Limb (tissue), 2 donors: ENCODE measurements around the gene SEPTIN10.
"Not testable (repeated sequence)": the region's sequence is repeated elsewhere in the genome, so short reads cannot be mapped to it uniquely, and the experiment has no call there.

Source experiments
- DNase-seq, 2 donors: peaks; one replicate each; pipeline ENCODE4 v3.0.0-alpha.2; 2016; ENCODE audit errors: extremely low spot score in 2 of 2

SEPTIN10 gene

GRCh38 chr2:109635426-109636304 is 21.9 kb upstream of the SEPTIN10 start:
- DNase-seq = no peak

GRCh38 chr2:109633284-109633961 is 19.7 kb upstream of the SEPTIN10 start:
- no peak for DNase-seq

- DNase-seq = no peak
These were observed 18.5 kb upstream of the SEPTIN10 start for GRCh38 chr2:109632158-109632789.

GRCh38 chr2:109631741-109632140 is 18.0 kb upstream of the SEPTIN10 start:
- DNase-seq = no peak

GRCh38 chr2:109630441-109631430 is 17.0 kb upstream of the SEPTIN10 start:
- no peak for DNase-seq

GRCh38 chr2:109629867-109630266 is 16.1 kb upstream of the SEPTIN10 start:
- DNase-seq = no peak

- not testable (repeated sequence) for DNase-seq
These were observed 14.6 kb upstream of the SEPTIN10 start for GRCh38 chr2:109628321-109628720.

- DNase-seq = no peak
These were observed 10.6 kb upstream of the SEPTIN10 start for GRCh38 chr2:109624339-109624738.

- DNase-seq = no peak
These were observed 10.2 kb upstream of the SEPTIN10 start for GRCh38 chr2:109623923-109624322.

- no peak for DNase-seq
These were observed 9.5 kb upstream of the SEPTIN10 start for GRCh38 chr2:109623297-109623696.

GRCh38 chr2:109619032-109619615 is 5.4 kb upstream of the SEPTIN10 start:
- DNase-seq = no peak

GRCh38 chr2:109616184-109616583 is 2.4 kb upstream of the SEPTIN10 start:
- no peak for DNase-seq

- DNase-seq = no peak
These were observed 1.9 kb upstream of the SEPTIN10 start for GRCh38 chr2:109615637-109616144.

- DNase-seq = peak in 1 of 2 donors; percentile 66
These were observed 1.2 kb upstream of the SEPTIN10 start for GRCh38 chr2:109614715-109615636.

GRCh38 chr2:109613081-109613921 is 465 bp downstream of the SEPTIN10 start:
- peak; percentile 67 to 81 for DNase-seq

GRCh38 chr2:109611467-109612095 is 2.2 kb downstream of the SEPTIN10 start:
- no peak for DNase-seq

- no peak for DNase-seq
These were observed 4.3 kb downstream of the SEPTIN10 start for GRCh38 chr2:109609352-109610024.
